ENCODE results near the gene PITX1. TPM values are rescaled to one million over a fixed set of nuclear protein-coding genes. Genes with fewer than 3 reads are reported as not detected.

The PITX1 gene
- total and polyA plus RNA-seq, 4 donors: 0.43 to 1.3 (median 0.72) TPM

GRCh38 chr5:135027266-135027696 lies 6.7 kb downstream of the PITX1 start:
- no peak overlapping the region for H3K9ac ChIP-seq (ENCODE audit: insufficient read depth in 1 of 2, low read length in 2 of 2)
- peaks cover 6 to 72% (median 68%) of the 10 kb centered on the region in 3 donors for H3K27me3 ChIP-seq (ENCODE audit: control insufficient read depth in 3 of 3, insufficient read depth in 3 of 3, low read length in 2 of 3)
- DNase-seq: no peak
- peaks cover 0 to 8% (median 0%) of the 10 kb centered on the region in 4 donors for H3K9me3 ChIP-seq (ENCODE audit: control insufficient read depth in 4 of 4, insufficient read depth in 3 of 4, low read length in 3 of 4)
- H3K27ac ChIP-seq (ENCODE audit: low read depth in 1 of 2, low read length in 1 of 2): no peak overlapping the region
- H3K4me3 ChIP-seq: no peak overlapping the region
- no peaks in the 10 kb centered on the region for H3K36me3 ChIP-seq (ENCODE audit: control insufficient read depth in 4 of 4, insufficient read depth in 4 of 4, low read length in 4 of 4)
- TF ChIP-seq, protein P1, sequence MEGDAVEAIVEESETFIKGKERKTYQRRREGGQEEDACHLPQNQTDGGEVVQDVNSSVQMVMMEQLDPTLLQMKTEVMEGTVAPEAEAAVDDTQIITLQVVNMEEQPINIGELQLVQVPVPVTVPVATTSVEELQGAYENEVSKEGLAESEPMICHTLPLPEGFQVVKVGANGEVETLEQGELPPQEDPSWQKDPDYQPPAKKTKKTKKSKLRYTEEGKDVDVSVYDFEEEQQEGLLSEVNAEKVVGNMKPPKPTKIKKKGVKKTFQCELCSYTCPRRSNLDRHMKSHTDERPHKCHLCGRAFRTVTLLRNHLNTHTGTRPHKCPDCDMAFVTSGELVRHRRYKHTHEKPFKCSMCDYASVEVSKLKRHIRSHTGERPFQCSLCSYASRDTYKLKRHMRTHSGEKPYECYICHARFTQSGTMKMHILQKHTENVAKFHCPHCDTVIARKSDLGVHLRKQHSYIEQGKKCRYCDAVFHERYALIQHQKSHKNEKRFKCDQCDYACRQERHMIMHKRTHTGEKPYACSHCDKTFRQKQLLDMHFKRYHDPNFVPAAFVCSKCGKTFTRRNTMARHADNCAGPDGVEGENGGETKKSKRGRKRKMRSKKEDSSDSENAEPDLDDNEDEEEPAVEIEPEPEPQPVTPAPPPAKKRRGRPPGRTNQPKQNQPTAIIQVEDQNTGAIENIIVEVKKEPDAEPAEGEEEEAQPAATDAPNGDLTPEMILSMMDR (IDR thresholded peaks at IDR 0.05; ENCODE audit: control extremely low read depth, extremely low read depth): no peak
- peaks cover 0 to 15% (median 6%) of the 10 kb centered on the region in 5 donors for H3K4me1 ChIP-seq (ENCODE audit: control insufficient read depth in 5 of 5, insufficient read depth in 5 of 5, low read length in 5 of 5)
- 6 to 21% methylated on average over 25 to 29 of the region's 29 CpGs for WGBS, 2 donors
- no peak for ATAC-seq (ENCODE audit: insufficient read depth, low FRiP score)

- H3K4me1 ChIP-seq (ENCODE audit: control insufficient read depth in 5 of 5, insufficient read depth in 5 of 5, low read length in 5 of 5): peaks cover 0 to 15% (median 6%) of the 10 kb centered on the region in 5 donors
Measured at GRCh38 chr5:135026645-135027265, 7.3 kb downstream of the PITX1 start.

GRCh38 chr5:135025730-135026644 lies 8.0 kb downstream of the PITX1 start:
- Histone ChIP-seq H3K4me3 (no peak overlapping the region), H3K4me1 (ENCODE audit: control insufficient read depth in 5 of 5, insufficient read depth in 5 of 5, low read length in 5 of 5) (peaks cover 0 to 11% (median 4%) of the 10 kb centered on the region in 5 donors), H3K36me3 (ENCODE audit: control insufficient read depth in 4 of 4, insufficient read depth in 4 of 4, low read length in 4 of 4) (no peaks in the 10 kb centered on the region), H3K27me3 (ENCODE audit: control insufficient read depth in 3 of 3, insufficient read depth in 3 of 3, low read length in 2 of 3) (peaks cover 2 to 65% (median 55%) of the 10 kb centered on the region in 3 donors), H3K9ac (ENCODE audit: insufficient read depth in 1 of 2, low read length in 2 of 2) (no peak overlapping the region), H3K9me3 (ENCODE audit: control insufficient read depth in 4 of 4, insufficient read depth in 3 of 4, low read length in 3 of 4) (peaks cover 0 to 8% (median 0%) of the 10 kb centered on the region in 4 donors), H3K27ac (ENCODE audit: low read depth in 1 of 2, low read length in 1 of 2) (no peak overlapping the region)
- DNase-seq: no peak
- 85 to 88% methylated on average over 15 of the region's 15 CpGs for WGBS, 2 donors
- no peak for ATAC-seq (ENCODE audit: insufficient read depth, low FRiP score)
- TF ChIP-seq, protein P1 (IDR thresholded peaks at IDR 0.05; ENCODE audit: control extremely low read depth, extremely low read depth): no peak

More at GRCh38 chr5:135026645-135027265, 7.3 kb downstream of the PITX1 start:
- DNase-seq: no peak
- Histone ChIP-seq H3K27me3 (ENCODE audit: control insufficient read depth in 3 of 3, insufficient read depth in 3 of 3, low read length in 2 of 3) (peaks cover 4 to 72% (median 63%) of the 10 kb centered on the region in 3 donors), H3K36me3 (ENCODE audit: control insufficient read depth in 4 of 4, insufficient read depth in 4 of 4, low read length in 4 of 4) (no peaks in the 10 kb centered on the region), H3K9me3 (ENCODE audit: control insufficient read depth in 4 of 4, insufficient read depth in 3 of 4, low read length in 3 of 4) (peaks cover 0 to 8% (median 0%) of the 10 kb centered on the region in 4 donors), H3K4me3 (no peak overlapping the region), H3K9ac (ENCODE audit: insufficient read depth in 1 of 2, low read length in 2 of 2) (no peak overlapping the region), H3K27ac (ENCODE audit: low read depth in 1 of 2, low read length in 1 of 2) (no peak overlapping the region)
- ATAC-seq (ENCODE audit: insufficient read depth, low FRiP score): no peak
- TF ChIP-seq, protein P1 (IDR thresholded peaks at IDR 0.05; ENCODE audit: control extremely low read depth, extremely low read depth): no peak
- 65 to 68% methylated on average over 12 of the region's 12 CpGs for WGBS, 2 donors
